K562 treated with DMSO at 1 percent for 24 hours (cell line): ENCODE results near the gene SPTAN1. TPM values are rescaled to one million over a fixed set of nuclear protein-coding genes. Genes with fewer than 3 reads are reported as not detected.

ENCODE experiments used
- total RNA-seq: library from RNA; unstranded; fragments of 300-600 nt; gene quantifications from 2 replicates; pipeline ENCODE4 v1.2.3, GENCODE V29; 2022; ENCODE audit warnings: low read depth; ENCODE audit not compliant: insufficient read depth

The SPTAN1 gene
- total RNA-seq, result 71.4 and 72.3 TPM in 2 replicates

GRCh38 chr9:128552153-128552743 is at the start of gene SPTAN1:
SPTAN1 (plus strand) TSS chr9:128552587; CDS start chr9:128566741, 14,154 bp downstream.

GRCh38 chr9:128504485-128505413 is 47.6 kb upstream of the SPTAN1 start, which contains the start of gene GLE1:
GLE1 (plus strand) TSS chr9:128504719; CDS start chr9:128504806, 87 bp downstream.

GRCh38 chr9:128656416-128657343 is 104.3 kb downstream of the SPTAN1 start, which contains the start of gene DYNC2I2:
DYNC2I2 (minus strand) TSS chr9:128656847; CDS start chr9:128656726, 121 bp downstream.

Other genes with a start within 250 kb of the SPTAN1 start
- gene TRUB2, start 230.1 kb upstream of the SPTAN1 start, total RNA-seq, result 43.8 and 46.6 TPM in 2 replicates
- gene COQ4, start 229.7 kb upstream of the SPTAN1 start, total RNA-seq, result 146 and 156 TPM in 2 replicates
- gene SLC27A4, start 212.1 kb upstream of the SPTAN1 start, total RNA-seq, result 28.7 and 30.2 TPM in 2 replicates
- gene URM1, start 181.2 kb upstream of the SPTAN1 start, total RNA-seq, result 47.0 and 47.9 TPM in 2 replicates
- 40.1 and 41.8 TPM in 2 replicates for gene CERCAM, start 131.7 kb upstream of the SPTAN1 start, total RNA-seq
- gene ODF2, start 96.6 kb upstream of the SPTAN1 start, total RNA-seq, result 52.6 and 57.2 TPM in 2 replicates
- 35.7 and 41.9 TPM in 2 replicates for gene GLE1, start 47.9 kb upstream of the SPTAN1 start, total RNA-seq
- 218 and 251 TPM in 2 replicates for gene DYNC2I2, start 104.3 kb downstream of the SPTAN1 start, total RNA-seq
- gene SET, start 136.6 kb downstream of the SPTAN1 start, total RNA-seq, result 256 and 274 TPM in 2 replicates
- 41.9 and 43.0 TPM in 2 replicates for gene PKN3, start 149.9 kb downstream of the SPTAN1 start, total RNA-seq
- 95.0 and 101 TPM in 2 replicates for gene ZDHHC12, start 171.5 kb downstream of the SPTAN1 start, total RNA-seq
- gene ZER1, start 219.3 kb downstream of the SPTAN1 start, total RNA-seq, result 45.1 and 47.5 TPM in 2 replicates
- gene TBC1D13, start 234.7 kb downstream of the SPTAN1 start, total RNA-seq, result 48.1 and 49.2 TPM in 2 replicates